GM21381 (cell line): ENCODE results near the gene CPNE4.
"Not testable (repeated sequence)": the region's sequence is repeated elsewhere in the genome, so short reads cannot be mapped to it uniquely, and the experiment has no call there.

Source experiments
- ATAC-seq: cut with Tn5 transposase; IDR thresholded peaks from one replicate; pipeline ENCODE4 v1.9.1; 2021; ENCODE audit warnings: mild to moderate bottlenecking, moderate library complexity; ENCODE audit not compliant: unreplicated experiment

CPNE4 gene

GRCh38 chr3:131486545-131486944, 548.3 kb downstream of the CPNE4 start:
- not testable (repeated sequence) for ATAC-seq

GRCh38 chr3:131485119-131485518, 549.7 kb downstream of the CPNE4 start:
- ATAC-seq = no peak

GRCh38 chr3:131484496-131485111, 550.2 kb downstream of the CPNE4 start:
- ATAC-seq = no peak
